ENCODE results near the gene CPNE1.

GRCh38 chr20:35653430-35653734 lies 11.3 kb downstream of the CPNE1 start:
- TF ChIP-seq CTCF (IDR thresholded peaks at IDR 0.05; ENCODE audit: low read depth, low read length) (no peak), EZH2phosphoT487 (IDR thresholded peaks at IDR 0.05; ENCODE audit: low read depth) (no peak)
